ENCODE data around the gene RAP1GDS1.

RAP1GDS1 gene

DNA sequence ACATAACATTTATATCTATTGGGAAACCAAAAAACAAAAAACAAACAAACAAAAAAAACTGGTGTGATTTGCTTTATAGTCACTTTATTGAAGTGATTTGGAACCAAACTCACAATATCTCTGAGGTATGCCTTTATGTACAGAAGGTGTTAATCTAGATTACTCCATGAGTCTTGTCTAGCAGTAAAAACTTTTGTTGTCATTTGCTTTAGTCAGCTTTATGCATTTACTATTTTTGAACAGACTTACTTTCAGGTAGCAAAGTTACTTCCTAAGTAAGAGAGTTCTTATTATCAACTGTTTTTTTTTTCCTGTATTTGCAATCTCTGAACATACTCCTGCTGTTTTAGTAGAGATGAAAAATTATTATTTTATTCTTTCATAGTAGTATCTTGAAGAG, 39.5 kb downstream of the RAP1GDS1 start:
- no peak overlapping the region for H3K4me3 ChIP-seq (ENCODE audit: control insufficient read depth, low read depth, low read length)
- TF ChIP-seq, protein P1, sequence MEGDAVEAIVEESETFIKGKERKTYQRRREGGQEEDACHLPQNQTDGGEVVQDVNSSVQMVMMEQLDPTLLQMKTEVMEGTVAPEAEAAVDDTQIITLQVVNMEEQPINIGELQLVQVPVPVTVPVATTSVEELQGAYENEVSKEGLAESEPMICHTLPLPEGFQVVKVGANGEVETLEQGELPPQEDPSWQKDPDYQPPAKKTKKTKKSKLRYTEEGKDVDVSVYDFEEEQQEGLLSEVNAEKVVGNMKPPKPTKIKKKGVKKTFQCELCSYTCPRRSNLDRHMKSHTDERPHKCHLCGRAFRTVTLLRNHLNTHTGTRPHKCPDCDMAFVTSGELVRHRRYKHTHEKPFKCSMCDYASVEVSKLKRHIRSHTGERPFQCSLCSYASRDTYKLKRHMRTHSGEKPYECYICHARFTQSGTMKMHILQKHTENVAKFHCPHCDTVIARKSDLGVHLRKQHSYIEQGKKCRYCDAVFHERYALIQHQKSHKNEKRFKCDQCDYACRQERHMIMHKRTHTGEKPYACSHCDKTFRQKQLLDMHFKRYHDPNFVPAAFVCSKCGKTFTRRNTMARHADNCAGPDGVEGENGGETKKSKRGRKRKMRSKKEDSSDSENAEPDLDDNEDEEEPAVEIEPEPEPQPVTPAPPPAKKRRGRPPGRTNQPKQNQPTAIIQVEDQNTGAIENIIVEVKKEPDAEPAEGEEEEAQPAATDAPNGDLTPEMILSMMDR (IDR thresholded peaks at IDR 0.05; ENCODE audit: control insufficient read depth, insufficient read depth, low read depth, low read length, missing control alignments), result no peak
- DNase-seq (ENCODE audit: low read depth), result no peak

DNA sequence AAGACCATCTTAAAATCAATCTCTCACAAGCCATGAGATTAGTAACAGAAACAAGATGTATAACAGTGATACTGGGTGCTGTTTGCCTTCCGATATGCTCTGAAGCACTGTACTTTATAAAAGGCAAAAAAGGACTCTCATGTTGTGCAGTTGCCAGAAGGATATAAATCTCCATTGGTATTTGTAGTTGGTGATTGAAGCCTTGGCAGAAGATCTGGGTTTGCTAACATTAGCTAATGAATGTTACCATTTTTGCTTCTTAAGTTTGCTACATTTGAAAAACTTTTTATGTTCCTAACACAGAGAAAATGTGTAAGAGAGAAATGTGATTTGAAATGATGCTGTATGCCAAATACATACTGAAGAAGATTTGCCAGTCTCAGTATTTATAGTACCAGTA, 44.4 kb downstream of the RAP1GDS1 start:
- no peak overlapping the region for H3K4me3 ChIP-seq (ENCODE audit: control insufficient read depth, low read depth, low read length)
- DNase-seq (ENCODE audit: low read depth), result no peak
- TF ChIP-seq, protein P1 (IDR thresholded peaks at IDR 0.05; ENCODE audit: control insufficient read depth, insufficient read depth, low read depth, low read length, missing control alignments), result no peak

DNA sequence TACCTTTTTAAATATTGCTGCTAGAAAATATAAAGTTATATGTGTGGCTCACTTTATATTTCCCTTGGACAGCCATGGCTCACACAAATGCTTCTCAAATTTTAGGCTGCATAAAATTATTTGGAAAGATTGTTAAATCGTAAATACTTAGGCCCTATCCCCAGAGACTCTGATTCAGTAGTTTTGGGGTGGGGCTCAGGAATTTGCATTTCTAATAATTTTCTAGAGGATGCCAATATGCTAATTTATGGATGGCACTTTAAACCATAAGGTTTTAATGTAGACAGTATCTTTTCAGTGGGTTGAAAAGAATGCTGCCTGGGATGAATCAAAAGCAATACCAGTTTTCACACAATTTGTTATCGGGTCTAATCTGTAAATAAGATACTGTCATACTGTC, 49.7 kb downstream of the RAP1GDS1 start:
- H3K4me3 ChIP-seq (ENCODE audit: control insufficient read depth, low read depth, low read length), result no peak overlapping the region
- no peak for DNase-seq (ENCODE audit: low read depth)
- TF ChIP-seq, protein P1 (IDR thresholded peaks at IDR 0.05; ENCODE audit: control insufficient read depth, insufficient read depth, low read depth, low read length, missing control alignments), result no peak

DNA sequence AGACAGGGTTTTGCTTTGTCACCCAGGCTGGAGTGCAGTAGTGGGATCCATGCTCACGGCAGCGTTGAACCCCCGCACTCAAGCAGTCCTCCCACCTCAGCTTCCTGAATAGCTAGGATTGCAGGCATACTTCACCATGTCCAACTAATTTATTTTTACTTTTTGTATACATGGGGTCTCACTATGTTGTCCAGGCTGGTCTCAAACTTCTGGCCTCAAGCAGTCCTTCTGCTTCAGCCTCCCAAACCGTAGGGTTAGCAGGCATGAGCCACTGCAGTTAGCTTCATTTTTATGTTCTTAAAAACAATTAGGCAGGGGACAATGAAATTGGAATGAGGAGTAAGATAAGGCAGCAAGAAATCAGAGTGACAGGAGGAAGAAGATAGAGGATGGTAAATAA, 50.5 kb downstream of the RAP1GDS1 start:
- TF ChIP-seq, protein P1 (IDR thresholded peaks at IDR 0.05; ENCODE audit: control insufficient read depth, insufficient read depth, low read depth, low read length, missing control alignments), result no peak
- no peak for DNase-seq (ENCODE audit: low read depth)
- H3K4me3 ChIP-seq (ENCODE audit: control insufficient read depth, low read depth, low read length), result no peak overlapping the region

DNA sequence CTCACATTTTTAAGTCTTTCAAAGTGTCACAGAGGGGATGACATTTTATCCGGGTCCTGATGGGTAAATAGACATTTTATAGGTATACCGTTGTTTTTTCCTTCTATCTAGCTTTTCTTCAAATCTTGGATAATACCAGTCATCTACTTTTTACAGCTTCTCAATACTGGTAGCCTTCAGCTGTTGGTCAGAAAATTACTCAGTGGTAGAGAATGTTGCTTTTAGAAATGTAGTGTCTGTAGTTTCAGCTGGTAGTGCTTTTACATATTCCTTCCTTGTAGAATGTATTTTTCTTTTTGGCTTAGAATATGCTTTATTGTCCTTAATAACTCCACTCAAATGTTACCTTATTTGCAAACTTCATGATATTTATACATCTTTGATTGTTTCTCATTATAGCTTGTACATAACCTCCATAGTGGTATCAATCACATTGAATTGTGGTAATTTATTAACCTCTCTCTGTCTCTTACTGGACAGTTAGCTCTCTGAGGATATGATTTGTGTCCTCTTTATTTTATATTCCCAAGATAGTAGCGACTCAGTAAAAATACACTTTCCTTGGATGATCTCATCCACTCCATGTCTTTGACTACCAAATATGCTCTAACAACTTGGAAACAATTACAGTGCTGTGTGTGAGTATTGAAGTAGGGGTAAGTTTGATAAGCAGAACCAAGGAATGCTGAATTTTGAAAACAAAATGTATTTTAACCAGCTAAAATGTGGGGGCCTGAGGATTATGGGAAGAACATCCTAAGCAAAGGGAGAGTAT, 53.8 kb downstream of the RAP1GDS1 start:
- no peak overlapping the region for H3K4me3 ChIP-seq (ENCODE audit: control insufficient read depth, low read depth, low read length)
- no peak for DNase-seq (ENCODE audit: low read depth)
- TF ChIP-seq, protein P1 (IDR thresholded peaks at IDR 0.05; ENCODE audit: control insufficient read depth, insufficient read depth, low read depth, low read length, missing control alignments), result no peak

DNA sequence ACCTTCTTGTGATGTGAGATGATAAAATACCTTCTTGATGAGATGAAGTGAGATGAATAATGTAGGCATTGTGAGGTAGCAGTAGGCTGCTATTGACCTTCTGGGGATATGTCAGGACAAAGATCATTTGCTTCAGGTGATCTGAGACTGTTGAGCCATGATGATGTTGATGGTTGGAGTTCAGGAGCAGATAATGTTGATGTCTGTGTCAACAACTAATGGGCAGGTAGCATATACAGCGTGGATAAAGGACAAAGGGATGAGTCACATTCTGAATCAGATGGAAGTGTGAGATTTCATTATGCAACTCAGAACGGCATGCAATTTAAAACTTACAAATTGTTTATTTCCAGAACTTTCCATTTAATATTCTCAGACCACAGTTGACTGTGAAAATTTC, 57.3 kb downstream of the RAP1GDS1 start:
- TF ChIP-seq, protein P1 (IDR thresholded peaks at IDR 0.05; ENCODE audit: control insufficient read depth, insufficient read depth, low read depth, low read length, missing control alignments), result no peak
- no peak overlapping the region for H3K4me3 ChIP-seq (ENCODE audit: control insufficient read depth, low read depth, low read length)
- DNase-seq (ENCODE audit: low read depth), result no peak

Data from AG09309 (cell line).